Measurements from ENCODE around the gene RUNX1.

DNA sequence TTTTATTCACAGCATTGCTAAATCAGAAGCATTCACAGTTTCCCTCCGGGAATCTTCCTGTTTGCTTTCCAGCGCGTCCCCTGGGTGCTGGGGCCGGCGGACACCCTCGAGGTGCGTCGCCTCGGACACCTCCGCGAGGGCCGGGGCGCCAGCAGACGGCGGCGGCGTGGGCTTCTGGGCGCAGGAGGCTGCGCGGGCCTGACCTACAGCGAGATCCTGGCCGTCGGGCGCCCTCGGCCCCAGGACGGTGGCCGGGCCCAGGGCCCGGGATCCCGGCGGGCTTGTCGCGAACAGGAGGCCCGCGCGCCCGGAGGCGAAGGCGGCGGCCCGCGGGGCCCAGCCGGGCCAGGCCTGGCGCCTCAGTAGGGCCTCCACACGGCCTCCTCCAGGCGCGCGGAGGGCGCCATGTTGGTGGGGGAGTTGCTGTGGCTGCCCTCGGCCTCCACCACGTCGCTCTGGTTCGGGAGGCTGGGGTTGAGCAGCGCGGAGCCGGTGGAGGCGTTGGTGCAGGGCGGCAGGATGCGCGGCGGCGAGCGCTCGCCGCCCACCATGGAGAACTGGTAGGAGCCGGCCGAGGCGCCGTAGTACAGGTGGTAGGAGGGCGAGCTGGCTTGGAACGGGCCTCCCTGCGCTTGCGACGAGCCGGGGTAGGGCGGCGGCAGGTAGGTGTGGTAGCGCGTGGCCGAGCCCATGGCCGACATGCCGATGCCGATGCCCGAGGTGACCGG lies 257.2 kb downstream of the RUNX1 start:
- no peak for TF ChIP-seq POLR2A (IDR thresholded peaks at IDR 0.05)
- TF ChIP-seq, protein P1, sequence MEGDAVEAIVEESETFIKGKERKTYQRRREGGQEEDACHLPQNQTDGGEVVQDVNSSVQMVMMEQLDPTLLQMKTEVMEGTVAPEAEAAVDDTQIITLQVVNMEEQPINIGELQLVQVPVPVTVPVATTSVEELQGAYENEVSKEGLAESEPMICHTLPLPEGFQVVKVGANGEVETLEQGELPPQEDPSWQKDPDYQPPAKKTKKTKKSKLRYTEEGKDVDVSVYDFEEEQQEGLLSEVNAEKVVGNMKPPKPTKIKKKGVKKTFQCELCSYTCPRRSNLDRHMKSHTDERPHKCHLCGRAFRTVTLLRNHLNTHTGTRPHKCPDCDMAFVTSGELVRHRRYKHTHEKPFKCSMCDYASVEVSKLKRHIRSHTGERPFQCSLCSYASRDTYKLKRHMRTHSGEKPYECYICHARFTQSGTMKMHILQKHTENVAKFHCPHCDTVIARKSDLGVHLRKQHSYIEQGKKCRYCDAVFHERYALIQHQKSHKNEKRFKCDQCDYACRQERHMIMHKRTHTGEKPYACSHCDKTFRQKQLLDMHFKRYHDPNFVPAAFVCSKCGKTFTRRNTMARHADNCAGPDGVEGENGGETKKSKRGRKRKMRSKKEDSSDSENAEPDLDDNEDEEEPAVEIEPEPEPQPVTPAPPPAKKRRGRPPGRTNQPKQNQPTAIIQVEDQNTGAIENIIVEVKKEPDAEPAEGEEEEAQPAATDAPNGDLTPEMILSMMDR (IDR thresholded peaks at IDR 0.05): no peak
